Activated CD4-positive, alpha-beta T cell treated with anti-CD3 and anti-CD28 coated beads, Interleukin-2, amount 50 U/mL, for 1 hour (primary cell): ENCODE results near the gene DPP3.
"Not testable (repeated sequence)": the region's sequence is repeated elsewhere in the genome, so short reads cannot be mapped to it uniquely, and the experiment has no call there.

Experiments
- DNase-seq: peaks from one replicate; pipeline ENCODE4 v3.0.0-alpha.2; 2020

DPP3 gene

DNA sequence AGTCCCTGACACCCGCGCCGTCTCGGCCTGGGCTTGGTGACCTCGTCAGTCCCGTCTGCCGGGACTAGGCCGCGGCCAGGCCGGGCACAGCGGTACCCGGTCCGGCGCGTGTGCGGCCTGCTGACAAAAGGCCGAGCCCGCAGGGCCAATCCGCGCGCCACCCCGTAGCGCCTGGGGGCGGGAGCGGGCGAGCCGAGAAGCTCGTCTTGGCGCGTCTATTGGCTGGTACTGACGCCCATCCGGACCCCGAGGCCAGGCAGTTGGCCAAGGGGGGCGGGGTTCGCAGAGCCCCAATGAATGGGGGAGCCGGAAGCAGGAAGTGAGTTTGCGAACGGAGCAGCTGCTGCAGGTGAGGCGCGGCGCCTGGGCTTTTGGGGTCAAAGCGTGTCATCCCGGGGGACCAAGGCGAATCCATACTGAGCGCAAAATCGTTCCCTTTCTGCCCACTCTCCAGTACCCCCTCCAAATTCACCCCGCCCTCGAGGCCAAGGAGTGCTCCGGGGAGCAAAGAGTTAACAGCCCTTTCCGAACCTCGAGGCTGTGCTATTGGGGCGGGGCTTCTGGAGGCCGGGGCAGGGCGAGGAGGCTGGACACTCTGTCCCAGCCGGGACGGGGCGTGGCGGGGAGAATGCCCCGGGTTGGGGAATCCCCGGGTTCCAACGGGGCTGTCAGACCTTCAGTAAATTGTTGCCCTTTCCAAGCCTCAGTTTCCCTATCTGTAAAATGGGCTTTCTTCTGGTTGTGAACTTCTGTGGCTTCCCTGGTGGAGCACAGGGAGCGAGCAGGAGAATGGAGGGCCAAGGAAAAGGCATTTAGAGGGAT lies at the start of gene DPP3:
Gene DPP3 (plus strand): TSS at position 318 of the 822 bp plus-strand sequence. CDS start 1,767 bp downstream, outside the sequence.
- peak; percentile 94 for DNase-seq

GRCh38 chr11:66431287-66431686 lies 48.9 kb upstream of the DPP3 start:
- not testable (repeated sequence) for DNase-seq

DNA sequence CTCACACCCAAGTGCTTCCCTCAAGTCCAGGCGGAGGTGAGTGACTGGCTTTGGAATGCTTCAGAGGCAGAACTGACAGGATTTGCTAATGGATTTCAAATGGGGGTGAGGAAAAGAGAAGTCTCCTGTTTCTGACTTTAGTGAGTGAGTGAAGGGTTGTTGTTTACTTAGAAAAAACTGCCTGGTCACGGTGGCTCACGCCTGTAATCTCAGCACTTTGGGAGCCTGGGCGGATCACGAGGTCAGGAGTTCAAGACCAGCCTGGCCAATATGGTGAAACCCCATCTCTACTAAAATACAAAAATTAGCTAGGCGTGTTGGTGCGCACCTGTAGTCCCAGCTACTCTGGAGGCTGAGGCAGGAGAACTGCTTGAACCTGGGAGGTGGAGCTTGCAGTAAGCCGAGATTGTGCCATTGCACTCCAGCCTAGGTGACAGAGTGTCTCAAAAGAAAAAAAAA lies 48.3 kb upstream of the DPP3 start:
- not testable (repeated sequence) for DNase-seq

GRCh38 chr11:66432597-66432996 lies 47.6 kb upstream of the DPP3 start:
- DNase-seq = no peak

- no peak for DNase-seq
These were observed 42.2 kb upstream of the DPP3 start for GRCh38 chr11:66437979-66438503.

- peak; percentile 90 for DNase-seq
These were observed 41.4 kb upstream of the DPP3 start, which contains the start of gene MRPL11 for GRCh38 chr11:66438504-66439466. TSS of gene MRPL11 (minus strand) at chr11:66438848. CDS start at chr11:66438754, 94 bp downstream.

DNA sequence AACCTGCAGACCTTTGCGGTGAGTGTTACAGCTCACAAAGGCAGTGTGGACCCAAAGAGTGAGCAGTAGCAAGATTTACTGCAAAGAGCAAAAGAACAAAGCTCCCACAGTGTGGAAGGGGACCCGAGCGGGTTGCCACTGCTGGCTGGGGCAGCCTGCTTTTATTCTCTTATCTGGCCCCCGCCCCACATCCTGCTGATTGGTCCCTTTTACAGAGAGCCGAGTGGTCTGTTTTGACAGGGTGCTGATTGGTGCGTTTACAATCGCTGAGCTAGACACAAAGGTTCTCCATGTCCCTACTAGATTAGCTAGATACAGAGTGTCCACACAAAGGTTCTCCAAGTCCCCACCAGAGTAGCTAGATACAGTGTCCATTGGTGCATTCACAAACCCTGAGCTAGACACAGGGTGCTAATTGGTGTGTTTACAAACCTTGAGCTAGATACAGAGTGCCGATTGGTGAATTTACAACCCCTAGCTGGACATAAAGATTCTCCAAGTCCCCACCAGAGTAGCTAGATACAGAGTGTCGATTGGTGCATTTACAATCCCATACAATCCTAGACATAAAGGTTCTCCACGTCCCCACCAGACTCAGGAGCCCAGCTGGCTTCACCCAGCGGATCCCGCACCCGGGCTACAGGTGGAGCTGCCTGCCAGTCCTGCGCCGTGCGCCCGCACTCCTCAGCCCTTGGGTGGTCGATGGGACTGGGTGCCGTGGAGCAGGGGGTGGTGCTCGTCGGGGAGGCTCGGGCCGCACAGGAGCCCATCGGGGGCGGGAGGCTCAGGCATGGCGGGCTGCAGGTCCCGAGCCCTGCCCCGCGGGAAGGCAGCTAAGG lies 39.9 kb upstream of the DPP3 start:
- DNase-seq = not testable (repeated sequence)

GRCh38 chr11:66440940-66441282 lies 39.3 kb upstream of the DPP3 start:
- DNase-seq = not testable (repeated sequence)

- no peak for DNase-seq
These were observed 36.6 kb upstream of the DPP3 start for GRCh38 chr11:66443602-66444001.

GRCh38 chr11:66447012-66447411 lies 33.2 kb upstream of the DPP3 start:
- no peak for DNase-seq

DNA sequence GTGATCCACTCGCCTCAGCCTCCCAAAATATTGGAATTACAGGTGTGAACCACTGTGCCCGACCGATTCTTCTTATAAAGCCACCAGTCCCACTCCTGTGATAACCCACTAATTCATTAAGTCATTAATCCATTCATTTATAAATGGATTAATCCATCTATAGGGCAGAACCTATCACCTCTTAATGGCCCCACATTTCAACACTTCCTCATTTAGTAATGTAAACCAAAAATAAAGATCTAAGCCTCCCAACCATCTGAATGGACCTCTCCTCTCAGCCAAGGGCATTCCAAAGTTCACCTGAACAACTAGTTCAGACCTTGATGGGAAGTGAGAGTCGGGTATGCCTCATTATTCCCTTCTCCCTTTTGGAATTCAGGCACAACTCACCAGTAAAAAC lies 31.7 kb upstream of the DPP3 start:
- DNase-seq = no peak

DNA sequence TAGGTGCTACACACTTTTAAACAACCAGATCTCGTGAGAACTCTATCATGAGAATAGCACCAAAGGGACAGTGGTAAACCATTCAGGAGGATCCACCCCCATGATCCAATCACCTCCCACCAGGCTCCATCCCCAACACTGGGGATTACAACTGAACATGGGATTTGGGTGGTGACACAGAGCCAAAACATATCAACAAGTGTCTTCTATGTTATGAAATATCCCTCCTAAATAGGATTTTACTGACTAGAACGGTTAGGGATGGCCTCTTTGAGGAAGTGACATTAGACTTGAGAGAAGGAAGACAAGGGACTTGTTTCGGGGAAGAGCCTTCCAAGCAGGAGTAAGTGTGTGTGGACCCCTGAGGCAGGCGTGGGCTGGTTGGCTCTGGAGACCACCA lies 29.7 kb upstream of the DPP3 start:
- DNase-seq = no peak

GRCh38 chr11:66451663-66452062 lies 28.6 kb upstream of the DPP3 start:
- no peak for DNase-seq

DNA sequence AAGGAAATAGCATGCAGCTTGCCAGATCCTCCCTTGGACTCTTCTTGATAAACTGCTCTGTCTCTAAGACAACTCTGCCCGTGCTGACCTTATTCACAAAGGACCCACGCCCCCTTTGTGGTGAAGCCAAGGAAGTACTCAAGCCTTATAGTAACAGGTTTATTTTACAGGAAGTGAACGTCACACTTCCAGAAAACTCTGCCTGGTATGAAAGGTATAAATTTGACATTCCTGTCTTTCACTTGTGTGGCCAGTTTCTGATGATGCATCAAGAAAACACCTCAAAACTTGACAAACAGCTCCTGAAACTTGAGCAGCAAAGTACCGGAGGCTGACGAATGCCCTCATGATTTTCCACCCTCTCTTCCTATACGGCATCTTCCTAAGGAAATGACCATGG lies 26.0 kb upstream of the DPP3 start:
- DNase-seq = no peak

- no peak for DNase-seq
These were observed 25.4 kb upstream of the DPP3 start for GRCh38 chr11:66454828-66455227.

GRCh38 chr11:66457826-66458225 lies 22.4 kb upstream of the DPP3 start:
- DNase-seq = no peak

DNA sequence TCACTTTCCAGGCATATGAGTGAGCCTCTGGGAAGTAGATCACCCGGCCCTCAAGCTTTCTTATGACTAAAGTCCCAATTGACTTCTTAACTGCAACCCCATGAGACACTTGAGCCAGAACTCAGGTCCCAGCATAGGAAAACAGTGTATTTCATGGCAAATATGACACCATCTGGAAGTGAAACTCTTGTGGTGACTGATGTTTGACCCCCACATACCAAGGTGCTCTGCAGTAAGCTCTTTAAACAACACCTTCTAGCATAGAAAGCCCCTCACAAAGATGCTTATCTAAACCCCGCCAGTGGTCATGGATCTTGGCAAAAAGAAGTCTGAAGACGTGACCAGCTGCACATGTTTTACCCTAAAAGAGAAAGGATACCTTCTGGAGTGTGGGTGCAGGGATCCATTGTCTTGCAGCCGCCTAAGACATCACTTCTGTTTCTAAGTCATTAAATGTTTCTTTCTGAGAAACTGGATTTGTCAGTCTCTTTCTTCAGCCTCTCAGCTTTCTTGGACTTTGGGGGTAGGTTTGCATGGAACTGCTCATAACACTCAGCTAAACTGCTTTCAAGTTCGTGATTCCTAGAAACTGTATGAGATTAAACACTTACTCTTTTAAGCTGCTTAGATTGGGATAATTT lies 21.0 kb upstream of the DPP3 start:
- no peak for DNase-seq

GRCh38 chr11:66462010-66462409 lies 18.2 kb upstream of the DPP3 start:
- DNase-seq = no peak

DNA sequence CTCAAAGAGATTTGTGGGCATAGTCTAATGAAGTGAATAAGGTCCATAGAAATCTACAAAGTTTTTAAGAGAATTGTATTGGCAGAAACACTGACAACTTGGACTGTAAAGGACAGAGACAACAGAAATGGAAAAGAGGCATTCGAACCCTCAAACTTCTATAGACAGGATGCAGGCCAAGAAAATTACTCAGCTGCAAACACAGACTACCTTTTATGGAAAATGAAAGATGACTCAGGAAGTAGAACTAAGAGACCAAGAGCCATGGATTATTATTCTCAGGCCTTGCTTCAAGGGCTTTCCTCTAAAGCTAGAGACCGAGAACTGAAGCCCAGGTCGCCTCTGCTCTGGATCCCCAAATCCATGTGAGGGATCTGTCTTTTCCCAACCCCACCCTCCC lies 17.3 kb upstream of the DPP3 start:
- DNase-seq = no peak

DNA sequence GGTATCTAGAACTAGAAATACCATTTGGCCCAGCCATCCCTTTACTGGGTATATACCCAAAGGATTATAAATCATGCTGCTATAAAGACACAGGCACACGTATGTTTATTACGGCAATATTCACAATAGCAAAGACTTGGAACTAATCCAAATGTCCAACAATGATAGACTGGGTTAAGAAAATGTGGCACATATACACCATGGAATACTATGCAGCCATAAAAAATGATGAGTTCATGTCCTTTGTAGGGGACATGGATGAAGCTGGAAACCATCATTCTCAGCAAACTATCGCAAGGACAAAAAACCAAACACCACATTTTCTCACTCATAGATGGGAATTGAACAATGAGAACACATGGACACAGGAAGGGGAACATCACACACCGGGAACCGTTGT lies 16.1 kb upstream of the DPP3 start:
- DNase-seq = not testable (repeated sequence)

DNA sequence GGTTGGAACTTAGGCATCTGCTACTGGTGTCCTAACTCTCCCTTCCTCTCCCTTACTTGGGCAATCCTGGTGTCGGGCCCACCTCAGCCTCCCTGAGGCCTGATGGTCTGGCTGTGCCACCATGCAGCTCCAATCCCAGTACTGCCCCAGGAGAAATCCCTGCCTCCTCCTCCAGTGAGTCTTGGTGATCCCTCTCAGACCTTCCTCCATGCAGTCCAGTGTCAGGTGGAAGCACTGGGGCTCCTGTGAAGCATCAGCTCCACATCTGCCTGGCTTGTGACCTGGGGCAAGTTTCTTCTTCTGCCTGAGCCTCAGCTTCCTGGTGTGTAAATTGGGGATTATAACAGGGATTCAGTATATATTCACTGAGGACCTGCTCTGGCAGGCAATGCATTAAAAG lies 15.3 kb upstream of the DPP3 start:
- no peak for DNase-seq
